ENCODE measurements around the gene DCANP1.

The DCANP1 gene

DNA sequence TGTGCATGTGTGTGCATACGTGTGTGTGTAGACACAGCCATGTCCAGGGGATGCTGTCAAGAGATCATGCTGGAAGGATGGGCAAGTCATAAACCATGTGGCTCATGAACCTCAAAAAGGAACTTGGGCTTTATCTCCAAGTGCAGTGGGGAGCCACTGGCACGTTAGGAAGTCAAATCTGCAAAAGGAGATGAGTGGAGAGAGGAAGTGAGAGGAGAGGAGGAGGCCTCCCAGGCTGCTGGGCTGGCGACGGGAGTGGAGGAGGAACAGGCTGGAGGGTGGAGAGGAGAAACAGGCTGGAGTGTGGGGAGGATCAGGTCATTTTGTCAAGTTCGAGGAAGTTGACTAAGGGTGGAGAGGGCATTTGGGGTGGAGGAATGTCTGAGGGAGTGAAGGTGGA lies 34.2 kb upstream of the DCANP1 start:
- in situ Hi-C loops (cut with MboI; ENCODE audit: low sequenced_read_pairs) = no loop called here

DNA sequence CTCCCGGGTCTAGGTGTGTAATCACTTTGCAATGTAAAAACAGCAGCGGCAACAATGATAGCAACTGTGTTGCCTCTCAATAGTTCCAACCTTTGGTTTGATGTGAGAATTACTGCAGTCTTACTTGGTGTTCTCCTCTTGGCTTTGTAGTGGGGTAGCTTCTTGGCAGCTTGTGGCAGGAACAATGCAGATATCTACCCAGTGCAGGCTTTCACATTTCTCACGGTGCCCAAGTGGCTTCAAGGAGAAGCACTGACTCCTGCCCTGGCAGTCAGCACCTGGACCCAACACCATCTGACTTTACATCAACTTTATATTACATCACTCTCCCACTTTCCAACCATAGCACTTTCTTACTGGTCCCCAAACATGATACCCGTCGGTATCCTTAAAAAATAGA lies 33.4 kb upstream of the DCANP1 start:
- in situ Hi-C loops (cut with MboI; ENCODE audit: low sequenced_read_pairs) = no loop called here

DNA sequence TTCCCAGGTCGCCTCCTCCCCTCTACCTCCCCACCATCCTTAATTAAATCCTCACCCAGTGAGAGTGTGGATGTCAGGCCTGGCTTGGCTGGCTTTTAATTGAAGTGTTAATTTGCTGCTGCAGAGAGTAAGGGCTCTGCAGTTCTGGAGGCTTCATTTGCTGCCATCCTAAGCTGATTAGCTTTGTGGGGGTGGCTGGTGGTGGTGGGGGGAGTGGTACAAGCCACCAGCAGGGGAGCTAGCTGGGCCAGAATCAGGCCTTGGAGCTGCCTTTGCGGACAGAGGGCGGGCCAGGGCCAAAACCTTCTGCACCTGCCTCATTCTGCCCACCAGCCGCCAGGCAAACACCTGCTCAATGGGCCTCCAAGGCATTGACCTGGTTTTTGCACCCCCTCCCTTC lies 31.8 kb upstream of the DCANP1 start:
- in situ Hi-C loops (cut with MboI; ENCODE audit: low sequenced_read_pairs) = no loop called here

DNA sequence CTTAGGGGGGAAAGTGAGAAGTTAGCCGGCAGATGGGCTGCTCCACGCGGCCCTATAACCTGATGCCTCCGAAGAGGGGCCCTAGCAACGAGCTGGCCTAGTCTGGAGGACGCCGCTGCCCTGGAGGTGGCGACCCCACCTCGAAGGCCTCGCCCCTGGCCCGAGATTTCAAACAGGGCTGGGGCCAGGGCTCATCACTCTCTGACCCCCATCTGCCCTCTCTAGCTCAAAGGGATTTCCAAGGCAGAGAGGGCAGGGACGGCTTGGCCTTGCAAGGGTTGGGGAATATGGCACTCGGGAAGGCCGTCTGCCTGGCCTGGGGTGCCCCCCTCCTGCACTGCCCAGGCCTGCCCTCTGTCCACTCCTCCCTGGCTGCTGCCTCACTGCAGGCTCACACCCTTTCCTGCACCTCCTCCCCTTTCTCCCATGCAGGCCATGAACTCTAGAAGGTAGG lies 30.5 kb upstream of the DCANP1 start:
- in situ Hi-C loops (cut with MboI; ENCODE audit: low sequenced_read_pairs) = no loop called here

DNA sequence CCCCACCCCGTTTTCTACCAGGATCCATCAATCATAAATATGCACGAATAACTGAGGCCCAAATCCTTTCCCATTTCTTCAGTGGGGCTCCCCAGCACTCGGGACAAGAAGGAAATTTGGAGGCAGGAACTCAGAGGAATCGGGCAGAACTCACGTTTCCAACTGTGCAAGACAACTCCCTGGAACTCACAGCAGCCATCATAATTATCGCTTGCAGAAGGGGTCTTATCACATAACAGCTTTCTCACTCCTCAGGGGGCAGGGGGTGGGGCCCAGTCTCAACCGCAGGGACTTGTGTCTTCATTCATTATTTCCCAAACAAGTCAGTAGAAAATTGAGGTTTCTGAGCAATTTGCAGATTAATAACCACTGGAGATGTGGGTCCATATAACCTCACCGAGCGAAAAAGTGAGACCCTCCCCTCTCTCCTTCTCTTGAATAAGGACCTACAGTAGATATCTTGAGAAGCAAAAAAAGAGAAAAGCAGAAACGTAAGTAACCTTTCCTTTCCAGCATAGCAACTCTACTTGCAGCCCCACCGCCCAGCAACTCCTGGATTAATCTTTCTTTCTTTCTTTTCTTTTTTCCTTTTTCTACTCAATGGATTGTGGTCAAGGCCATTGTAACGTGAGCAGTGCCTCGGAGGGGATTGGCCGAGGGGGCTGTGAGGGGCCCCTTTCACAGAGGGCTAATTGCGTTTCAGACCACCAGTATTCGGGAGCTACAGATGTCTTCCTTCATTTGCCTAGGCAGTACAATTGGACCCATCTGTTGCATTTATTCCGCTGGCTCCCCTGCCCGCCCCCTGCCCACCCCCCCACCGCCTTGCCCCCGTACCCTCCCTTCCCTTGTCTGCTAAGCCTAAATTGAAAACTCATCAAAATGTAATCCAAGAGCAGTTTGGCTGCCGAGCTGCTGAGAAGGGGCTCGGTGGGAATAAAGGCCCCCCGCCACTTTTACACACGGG lies 29.8 kb upstream of the DCANP1 start:
- in situ Hi-C loops (cut with MboI; ENCODE audit: low sequenced_read_pairs) = no loop called here

DNA sequence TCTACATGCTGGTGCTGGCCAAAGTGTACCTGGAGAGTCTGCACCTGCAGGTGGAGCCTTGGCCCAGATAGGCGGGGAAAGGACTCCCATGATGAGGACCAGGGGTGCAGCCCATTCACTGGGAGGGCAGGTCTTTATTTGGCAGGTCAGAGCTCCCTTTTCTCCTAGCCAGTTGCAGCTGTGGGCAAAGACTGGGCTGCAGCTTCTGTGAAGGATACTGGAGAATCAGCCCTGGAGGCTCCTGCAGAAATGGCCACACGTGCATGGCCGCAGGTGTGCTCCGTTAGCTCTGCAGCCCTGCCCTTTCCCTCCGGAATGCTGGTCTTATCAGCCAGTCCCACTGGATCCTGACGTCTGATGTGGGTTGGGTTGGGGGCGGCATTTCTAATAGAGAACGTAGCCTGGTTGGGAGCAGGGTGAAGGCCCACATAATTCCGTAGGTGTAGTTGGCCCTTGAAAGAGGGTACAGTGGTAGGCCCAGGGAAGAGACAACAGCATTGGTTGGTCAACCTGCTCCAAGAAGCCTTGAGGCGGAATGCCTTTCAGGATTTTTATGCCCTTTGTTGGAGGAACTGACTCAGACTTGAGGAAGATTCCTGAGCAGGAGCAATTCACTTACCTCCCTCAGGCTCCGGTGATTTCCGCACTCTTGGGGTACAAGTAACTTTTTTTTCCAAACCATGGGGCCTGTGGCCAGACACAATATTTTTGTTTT lies 27.0 kb upstream of the DCANP1 start:
- in situ Hi-C loops (cut with MboI; ENCODE audit: low sequenced_read_pairs) = loop anchor here (25.0 kb wide), 1 partner anchor 363 kb away; the partner anchor contains the start of gene SLC25A48

DNA sequence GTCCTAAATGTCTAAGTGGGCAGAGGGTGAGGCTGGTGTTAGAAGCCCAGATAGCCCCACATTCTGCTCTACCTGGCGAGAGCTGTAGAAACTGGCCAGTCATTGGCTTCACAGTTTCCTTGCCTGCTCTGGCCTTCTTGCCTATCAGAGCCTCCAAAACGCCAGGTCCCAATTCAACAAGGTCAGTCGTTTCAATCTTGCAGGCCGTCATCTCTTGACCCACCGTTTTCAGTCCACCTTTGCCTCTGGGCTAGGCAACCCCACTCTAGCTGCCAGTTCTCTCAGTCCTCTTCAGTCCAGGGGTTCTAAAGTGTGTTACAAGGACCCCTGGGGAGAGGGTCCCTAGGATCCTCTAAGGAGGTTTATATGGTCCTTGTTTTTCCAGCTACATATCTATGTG lies 25.0 kb upstream of the DCANP1 start:
- in situ Hi-C loops (cut with MboI; ENCODE audit: low sequenced_read_pairs) = loop anchor here (25.0 kb wide), 1 partner anchor 365 kb away; the partner anchor contains the start of gene SLC25A48

DNA sequence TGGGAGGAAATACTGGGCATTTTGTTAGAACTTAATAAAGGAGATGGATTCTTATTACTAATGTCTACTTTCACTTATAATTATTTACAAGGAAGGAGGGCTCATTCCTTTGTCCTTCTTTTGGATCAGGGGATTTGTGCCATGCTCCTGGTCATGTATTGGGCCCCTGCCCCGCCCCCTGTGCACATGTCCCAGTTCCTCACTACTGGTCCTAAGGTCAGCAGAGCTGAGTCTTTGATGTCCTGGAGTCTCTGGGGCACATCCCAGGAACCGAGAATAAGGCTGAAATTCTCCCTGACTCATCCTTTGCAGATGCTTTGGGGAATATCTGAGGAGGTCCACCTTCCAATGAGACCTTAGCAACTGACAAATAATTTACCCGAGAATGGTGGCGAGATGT lies 24.6 kb upstream of the DCANP1 start:
- in situ Hi-C loops (cut with MboI; ENCODE audit: low sequenced_read_pairs) = loop anchor here (25.0 kb wide), 1 partner anchor 366 kb away; the partner anchor contains the start of gene SLC25A48

DNA sequence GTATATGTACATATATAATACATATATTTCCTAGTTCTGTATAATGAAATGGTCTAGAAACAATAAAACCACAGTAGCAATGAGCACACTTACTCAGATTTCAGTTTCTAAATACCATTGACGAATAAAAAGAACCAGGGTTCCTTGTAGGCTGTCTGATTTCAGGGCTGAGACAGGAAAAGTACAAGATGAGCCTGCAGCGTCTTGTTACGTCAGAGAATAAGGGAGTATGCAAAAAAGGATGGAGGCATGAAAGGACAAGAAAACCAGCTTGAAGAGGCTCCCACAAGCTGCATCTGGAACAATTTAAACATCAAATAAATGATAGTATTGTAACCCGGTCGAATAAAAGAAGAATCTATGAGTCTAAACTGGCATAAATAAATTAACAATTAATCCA lies 22.8 kb upstream of the DCANP1 start:
- in situ Hi-C loops (cut with MboI; ENCODE audit: low sequenced_read_pairs) = loop anchor here (25.0 kb wide), 1 partner anchor 367 kb away; the partner anchor contains the start of gene SLC25A48

DNA sequence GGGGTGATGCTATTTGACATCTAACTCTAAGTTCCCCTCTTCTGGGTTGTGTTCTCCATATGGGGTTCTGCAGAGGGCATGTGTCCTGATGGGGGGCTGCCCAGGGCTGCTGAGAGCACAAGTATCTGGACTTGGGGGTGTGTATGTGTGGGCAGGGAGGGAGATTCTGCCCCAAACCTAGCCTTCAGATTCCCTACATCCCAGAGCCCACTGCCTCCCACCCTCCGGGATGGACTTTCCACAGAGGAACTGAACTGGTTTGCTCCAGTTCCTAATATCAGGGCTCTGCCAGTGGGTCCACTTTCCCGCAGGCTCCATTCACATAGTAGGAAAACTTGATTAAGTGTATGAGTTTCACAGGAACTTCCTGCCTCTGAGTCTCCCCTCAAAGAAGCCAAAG lies 21.4 kb upstream of the DCANP1 start:
- in situ Hi-C loops (cut with MboI; ENCODE audit: low sequenced_read_pairs) = loop anchor here (25.0 kb wide), 1 partner anchor 369 kb away; the partner anchor contains the start of gene SLC25A48

DNA sequence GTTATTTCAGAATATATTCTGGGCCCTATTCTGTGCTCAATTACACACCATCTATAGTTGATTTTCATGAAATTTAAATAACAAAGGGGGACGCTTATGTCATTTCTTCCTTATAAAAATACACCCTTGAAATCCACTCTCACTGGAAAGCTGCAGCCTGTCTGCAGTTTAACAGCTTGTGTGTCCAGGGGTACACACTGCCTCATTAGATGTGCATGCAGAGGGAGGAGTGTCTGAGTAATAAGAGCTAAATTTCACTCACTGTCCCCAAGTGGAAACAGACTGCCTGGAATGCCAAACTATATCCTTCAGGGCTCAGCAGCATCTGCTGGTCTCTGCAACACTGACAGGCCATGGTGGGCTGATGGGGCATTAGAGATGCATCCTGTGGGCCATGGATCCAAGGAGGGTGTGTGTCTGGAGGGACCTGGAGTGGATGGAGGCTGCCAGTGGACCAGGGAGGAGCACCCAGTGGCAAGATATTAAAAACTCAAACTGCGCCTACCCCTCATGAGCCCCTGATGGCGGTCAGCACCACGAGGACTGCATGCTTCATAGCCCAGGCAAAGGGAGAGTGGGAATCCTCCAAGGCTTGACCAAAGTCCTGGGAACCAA lies 20.8 kb upstream of the DCANP1 start:
- in situ Hi-C loops (cut with MboI; ENCODE audit: low sequenced_read_pairs) = loop anchor here (25.0 kb wide), 1 partner anchor 369 kb away; the partner anchor contains the start of gene SLC25A48

DNA sequence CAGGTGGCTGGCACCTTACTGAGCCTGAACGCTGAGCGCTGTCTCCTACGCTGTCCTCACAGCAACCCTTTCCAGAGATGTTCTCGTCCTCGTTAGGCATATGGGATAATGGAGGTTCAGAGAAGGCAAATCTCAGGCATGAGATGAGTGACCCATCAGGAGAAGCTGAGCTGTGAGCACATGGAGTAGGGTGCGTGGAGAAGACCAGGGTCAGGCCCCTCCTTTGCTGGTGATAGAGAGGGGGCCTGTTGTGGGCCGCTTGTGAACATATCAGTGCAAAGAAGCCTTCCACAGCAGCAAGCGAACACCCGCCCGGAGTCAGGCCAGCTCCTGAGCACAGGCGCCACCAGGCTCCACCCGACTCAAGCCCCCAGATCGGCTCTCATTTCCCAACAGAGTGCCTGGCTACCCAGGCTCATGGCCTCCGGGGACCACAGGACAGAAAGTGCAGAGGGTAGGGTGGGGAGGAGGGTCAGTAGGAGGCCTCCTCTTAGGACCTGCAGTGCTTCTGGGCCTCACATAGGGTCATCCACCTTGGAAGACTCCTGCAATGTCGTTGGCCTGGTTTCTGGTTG lies 20.0 kb upstream of the DCANP1 start:
- in situ Hi-C loops (cut with MboI; ENCODE audit: low sequenced_read_pairs) = loop anchor here (25.0 kb wide), 1 partner anchor 370 kb away; the partner anchor contains the start of gene SLC25A48

DNA sequence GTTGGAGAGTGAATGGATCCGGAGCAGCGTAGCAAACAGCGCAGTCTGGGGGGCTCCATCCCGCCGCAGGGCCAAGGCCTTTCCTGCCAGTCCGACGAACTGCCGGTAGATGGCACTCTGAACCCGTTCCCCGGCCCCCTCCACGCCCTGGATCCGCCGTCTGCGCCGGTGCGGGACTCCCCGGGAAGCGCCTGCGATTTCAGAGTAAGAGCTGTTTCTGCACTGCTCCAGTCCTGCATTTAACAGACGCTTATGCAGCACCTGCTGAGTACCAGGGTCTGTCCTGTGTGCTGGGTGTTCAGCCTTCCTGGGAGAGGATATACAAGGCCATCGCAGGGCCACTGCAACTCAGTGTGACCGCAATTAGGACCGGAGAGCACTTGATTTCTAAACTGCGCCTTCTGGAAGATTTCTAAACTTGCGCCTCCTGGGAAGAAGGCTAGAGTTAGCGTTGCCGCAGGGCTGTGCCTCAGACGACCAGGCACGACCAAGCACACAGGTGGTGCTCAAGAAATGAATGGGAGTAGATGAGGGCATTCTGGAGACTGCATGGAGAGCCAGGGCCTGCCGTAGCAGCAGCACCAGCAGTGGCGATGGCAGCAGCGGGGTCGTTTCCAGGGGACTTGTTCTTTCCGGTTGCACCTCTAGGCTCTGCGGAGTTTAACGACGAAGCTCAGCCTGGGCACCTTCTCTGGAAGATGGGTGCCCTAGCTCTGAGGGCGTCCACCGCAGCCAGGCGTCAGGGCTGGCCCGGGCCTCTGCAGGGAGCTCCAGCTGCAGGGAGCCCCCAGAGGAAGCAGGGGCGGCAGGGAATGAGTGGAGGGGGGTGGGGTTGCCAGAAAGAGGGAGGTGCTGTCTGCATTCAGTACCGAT lies 19.3 kb upstream of the DCANP1 start:
- in situ Hi-C loops (cut with MboI; ENCODE audit: low sequenced_read_pairs) = loop anchor here (25.0 kb wide), 1 partner anchor 371 kb away; the partner anchor contains the start of gene SLC25A48

DNA sequence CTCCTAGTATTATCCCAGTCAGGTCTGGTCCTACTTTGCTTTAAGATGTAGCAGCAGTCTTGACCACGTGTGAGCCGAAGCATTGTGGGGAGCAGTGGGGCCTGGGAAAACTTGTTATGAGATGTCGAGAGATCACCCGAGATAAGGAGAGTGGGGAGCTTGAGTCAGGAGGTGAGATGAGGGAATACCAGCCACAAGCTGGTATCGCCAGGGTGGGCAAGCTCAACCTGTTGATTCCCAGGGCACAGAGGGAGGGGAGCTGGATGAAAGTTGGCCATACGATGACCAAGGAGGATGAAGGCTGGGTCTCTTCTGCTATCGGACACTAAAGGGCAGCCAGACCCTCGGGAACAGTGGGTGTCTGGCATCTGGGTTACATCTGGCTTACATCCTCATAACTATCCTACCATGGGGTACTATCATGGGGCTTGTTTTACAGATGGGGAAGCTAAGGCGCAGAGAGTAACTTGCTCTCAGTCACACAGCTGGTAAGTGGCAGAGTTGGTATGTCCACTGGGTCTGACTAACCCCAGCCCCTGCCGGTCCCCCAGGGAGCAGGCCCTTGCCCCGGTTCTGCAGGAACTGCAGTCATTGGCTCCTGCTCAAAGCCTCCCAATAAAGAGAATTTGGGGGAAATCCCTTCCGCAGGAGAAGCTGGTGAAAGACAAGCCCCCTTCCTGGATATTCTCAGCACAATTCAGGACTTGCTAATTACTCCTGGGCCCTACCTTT lies 18.4 kb upstream of the DCANP1 start:
- in situ Hi-C loops (cut with MboI; ENCODE audit: low sequenced_read_pairs) = loop anchor here (25.0 kb wide), 1 partner anchor 372 kb away; the partner anchor contains the start of gene SLC25A48

DNA sequence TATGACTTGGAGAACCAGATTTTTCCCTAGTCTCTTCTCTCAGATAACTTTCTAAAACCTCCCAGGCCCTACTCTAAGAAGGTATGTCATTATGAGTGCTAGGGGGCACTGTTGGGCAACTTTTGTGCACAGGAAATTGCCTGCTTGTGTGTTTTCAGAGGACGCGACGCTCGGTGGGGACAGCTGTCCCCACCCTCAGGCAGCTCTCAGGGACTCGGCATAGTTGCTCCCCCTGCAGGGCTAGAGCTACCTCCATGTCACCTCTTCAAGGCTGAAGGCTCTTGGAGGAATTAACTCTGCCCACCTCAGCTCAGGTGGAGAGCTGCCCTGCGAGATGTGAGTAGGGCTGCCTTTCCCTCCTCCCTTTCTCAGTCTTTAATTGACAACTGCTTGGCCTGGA lies 15.2 kb upstream of the DCANP1 start:
- in situ Hi-C loops (cut with MboI; ENCODE audit: low sequenced_read_pairs) = loop anchor here (5.0 to 25.0 kb wide), 2 partner anchors 95 to 375 kb away; partner anchors contain the start of gene SLC25A48

DNA sequence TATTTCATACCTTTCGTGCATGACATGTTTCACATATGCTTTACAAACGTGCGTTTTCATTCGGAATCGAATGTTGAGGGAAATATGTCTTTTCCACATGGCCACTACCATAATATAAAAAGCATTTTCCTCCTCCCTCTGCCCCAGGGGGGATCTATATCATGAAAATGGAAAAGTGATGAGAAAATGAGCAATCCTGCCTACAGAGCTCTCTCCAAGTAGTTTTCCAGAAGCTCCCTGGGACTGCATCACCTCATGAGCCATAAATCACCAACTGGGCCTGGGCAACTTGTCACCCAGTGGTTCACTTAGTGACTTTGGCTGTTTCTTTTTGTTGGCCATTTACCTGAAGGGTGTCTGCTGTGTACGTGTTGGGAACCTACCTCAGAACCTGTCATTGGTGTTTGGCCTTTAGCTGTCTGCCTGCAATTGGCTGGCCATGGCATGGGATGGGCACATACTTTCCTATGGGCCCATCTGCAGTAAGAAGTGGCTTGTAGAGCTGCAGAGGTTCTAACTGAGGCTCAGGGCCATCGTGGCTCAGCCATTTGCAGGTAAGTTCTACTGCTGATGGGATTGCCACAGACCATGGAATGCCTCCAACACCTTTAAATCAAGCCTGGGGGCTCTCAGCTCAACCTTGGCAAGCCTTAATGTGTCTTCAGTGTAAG lies 14.5 kb upstream of the DCANP1 start:
- in situ Hi-C loops (cut with MboI; ENCODE audit: low sequenced_read_pairs) = loop anchor here (5.0 to 25.0 kb wide), 2 partner anchors 96 to 376 kb away; partner anchors contain the start of gene SLC25A48

DNA sequence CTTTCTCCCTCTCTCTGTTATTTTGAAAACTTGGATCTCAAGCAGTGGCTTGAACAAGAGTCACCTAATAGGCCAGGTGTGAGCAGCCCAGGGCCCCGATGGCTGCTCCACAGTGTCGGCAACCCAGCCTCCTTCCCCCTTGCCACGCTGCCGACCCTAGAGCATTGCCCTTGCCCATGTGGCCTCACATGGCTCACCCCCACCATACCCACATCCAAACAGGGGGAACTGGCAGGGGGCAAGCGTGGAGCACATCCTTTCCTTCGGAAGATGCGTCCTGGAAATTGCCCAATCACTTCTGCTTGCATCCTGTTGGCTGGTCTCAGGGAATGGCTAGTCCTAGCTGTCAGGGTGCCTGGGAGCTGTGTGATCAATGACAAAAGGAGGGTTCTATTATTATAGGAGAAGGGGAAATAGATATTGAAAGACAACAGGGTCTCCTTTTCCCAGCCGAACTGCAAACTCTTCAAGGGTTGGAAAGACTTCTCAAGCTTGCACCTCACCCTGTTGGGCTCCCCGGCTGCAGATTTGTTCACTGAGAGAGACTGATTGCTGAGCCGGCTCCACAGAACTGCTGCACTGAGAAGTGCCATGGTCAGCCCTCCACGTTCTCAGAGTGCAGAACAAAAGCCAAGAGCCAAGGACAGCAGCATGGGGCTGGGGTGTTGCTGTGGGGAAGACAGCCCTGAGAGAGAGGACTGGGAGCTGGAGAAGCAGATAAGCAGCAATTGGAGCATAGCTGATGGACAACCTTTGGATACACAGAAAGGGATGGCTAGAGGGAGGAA lies 13.3 kb upstream of the DCANP1 start:
- in situ Hi-C loops (cut with MboI; ENCODE audit: low sequenced_read_pairs) = loop anchor here (5.0 to 25.0 kb wide), 2 partner anchors 97 to 377 kb away; partner anchors contain the start of gene SLC25A48
